GM12878 (cell line): ENCODE results near the gene COG7. TPM values are rescaled to one million over a fixed set of nuclear protein-coding genes. Genes with fewer than 3 reads are reported as not detected.

Experiments
- ELK1 ChIP-seq: IDR thresholded peaks from 2 replicates; pipeline ENCODE4 v1.6.1; 2012; ENCODE audit warnings: low read depth, low read length, improper control_type of control experiment
- ETV6 ChIP-seq, 2 experiments: fragments of 450-650 bp in 1 of 2; IDR thresholded peaks in 1 of 2; conservative IDR thresholded peaks in 1 of 2; 2 replicates each; pipeline ENCODE4 v1.6.1; 2014; ENCODE audit warnings: antibody characterized with exemption in 1 of 2, borderline replicate concordance in 1 of 2, low read depth in 1 of 2, mild to moderate bottlenecking in 1 of 2, moderate library complexity in 1 of 2
- EZH2 ChIP-seq: IDR thresholded peaks from 2 replicates; pipeline ENCODE4 v1.6.1; 2012; ENCODE audit warnings: low read depth, mild to moderate bottlenecking, control low read depth, inconsistent platforms, low read length, borderline replicate concordance; ENCODE audit not compliant: control insufficient read depth
- NFYA ChIP-seq: IDR thresholded peaks from 2 replicates; pipeline ENCODE4 v1.6.1; 2011; ENCODE audit warnings: low read depth, mild to moderate bottlenecking, low read length, improper control_type of control experiment, borderline replicate concordance
- PAX8 ChIP-seq: fragments of 450-650 bp; IDR thresholded peaks from 2 replicates; pipeline ENCODE4 v1.6.1; 2017; ENCODE audit warnings: mild to moderate bottlenecking, moderate library complexity
- PRDM15 ChIP-seq: fragments of 450-650 bp; formaldehyde crosslinking; IDR thresholded peaks from 2 replicates; pipeline ENCODE4 v1.4.0; 2020; ENCODE audit warnings: mild to moderate bottlenecking, moderate library complexity
- polyA plus RNA-seq, 11 experiments: library from polyadenylated mRNA; depleted of rRNA in 4 of 11; unstranded in 6 of 11; stranded (reverse) in 5 of 11; fragments of >200 nt; fragmentation: Nextera tagmentation in 4 of 11; fragmentation: Illumina TruSeq in 1 of 11; extraction: Ambion mirVana in 4 of 11; extraction: Trizol in 1 of 11; gene quantifications; 1 replicate in 1 of 11; 2 replicates in 10 of 11; pipeline versions ENCODE4 v1.2.1 to v1.2.3, GENCODE V29; 2011 to 2016; ENCODE audit warnings: inconsistent platforms in 2 of 11, missing spikeins in 2 of 11, low read depth in 1 of 11
- small RNA-seq: library from RNA; depleted of rRNA; stranded (forward); fragments of <200 nt; gene quantifications from one replicate; pipeline ENCODE3, GENCODE V24; 2014
- total RNA-seq, 4 experiments: library from RNA; depleted of rRNA in 3 of 4; stranded (reverse); fragments of >200 nt in 3 of 4; fragmentation: Illumina TruSeq in 1 of 4; extraction: Trizol in 1 of 4; gene quantifications; 2 replicates each; pipeline versions ENCODE4 v1.2.1 to v1.2.3, GENCODE V29; 2013 to 2021

COG7 gene
- total and polyA plus RNA-seq, 10 of the 15 experiments (the other 5 are each of a cell fraction or from before 2014, with no cell fraction given) = 2.9 to 24.0 (median 10.0) TPM

- TF ChIP-seq PAX8 (no peak), ETV6 (conservative IDR thresholded peaks at IDR 0.05 in 1 of 2, IDR thresholded peaks at IDR 0.05 in 1 of 2; ENCODE audit: borderline replicate concordance in 1 of 2, low read depth in 1 of 2) (no peak), PRDM15 (CRISPR knock-in tag) (no peak), NFYA (no peak), ELK1 (no peak), EZH2 (no peak)
Measured at GRCh38 chr16:23339787-23340186, 113.2 kb downstream of the COG7 start (continued).

Small RNA genes lying within 50 kb of the gene (small RNA-seq; reads per million reads assigned to genes)
- gene RF00072 = not detected

Other genes with a start within 250 kb of the COG7 start
Only the 7 nearest of the 8 such genes appear.
- 0.22 and 0.28 TPM in 2 replicates for gene SCNN1B, start 150.9 kb downstream of the COG7 start, total RNA-seq (2014; rRNA removed)
- 0.37 and 0.58 TPM in 2 replicates for gene SCNN1B, start 150.9 kb downstream of the COG7 start, total RNA-seq (2014; rRNA removed; fragmentation: Illumina TruSeq; extraction: Trizol)
- gene SCNN1B, start 150.9 kb downstream of the COG7 start, total RNA-seq (2021) = 0.49 and 0.80 TPM in 2 replicates
- 0.59 and 1.5 TPM in 2 replicates for gene SCNN1B, start 150.9 kb downstream of the COG7 start, polyA plus RNA-seq (2011; rRNA removed)
- gene SCNN1B, start 150.9 kb downstream of the COG7 start, polyA plus RNA-seq (2014; fragmentation: Illumina TruSeq; extraction: Trizol) = 0.10 and 0.69 TPM in 2 replicates
- gene SCNN1B, start 150.9 kb downstream of the COG7 start, polyA plus RNA-seq (2014; fragmentation: Nextera tagmentation; extraction: Ambion mirVana) = 1 to 10 TPM in 1 of 2 experiments, under 1 TPM in 1; 0.99 to 1.3 TPM
- 0.27 and 0.51 TPM in 2 replicates for gene SCNN1B, start 150.9 kb downstream of the COG7 start, polyA plus RNA-seq (2014; rRNA removed)
- gene SCNN1B, start 150.9 kb downstream of the COG7 start, polyA plus RNA-seq (2016; fragmentation: Nextera tagmentation; extraction: Ambion mirVana) = under 1 TPM; 0.44 to 0.82 TPM
- 57.9 and 62.0 TPM in 2 replicates for gene GGA2, start 57.3 kb upstream of the COG7 start, total RNA-seq (2014; rRNA removed)
- gene GGA2, start 57.3 kb upstream of the COG7 start, total RNA-seq (2014; rRNA removed; fragmentation: Illumina TruSeq; extraction: Trizol) = 56.8 and 56.9 TPM in 2 replicates
- gene GGA2, start 57.3 kb upstream of the COG7 start, total RNA-seq (2021) = 106 and 113 TPM in 2 replicates
- 105 and 145 TPM in 2 replicates for gene GGA2, start 57.3 kb upstream of the COG7 start, polyA plus RNA-seq (2011; rRNA removed)
- gene GGA2, start 57.3 kb upstream of the COG7 start, polyA plus RNA-seq (2014; fragmentation: Illumina TruSeq; extraction: Trizol) = 153 and 192 TPM in 2 replicates
- gene GGA2, start 57.3 kb upstream of the COG7 start, polyA plus RNA-seq (2014; fragmentation: Nextera tagmentation; extraction: Ambion mirVana) = 10 to 100 TPM; 14.1 to 21.5 TPM
- 75.1 and 77.2 TPM in 2 replicates for gene GGA2, start 57.3 kb upstream of the COG7 start, polyA plus RNA-seq (2014; rRNA removed)
- gene GGA2, start 57.3 kb upstream of the COG7 start, polyA plus RNA-seq (2016; fragmentation: Nextera tagmentation; extraction: Ambion mirVana) = 10 to 100 TPM; 96.0 to 97.1 TPM
- 38.0 and 39.0 TPM in 2 replicates for gene EARS2, start 104.2 kb upstream of the COG7 start, total RNA-seq (2014; rRNA removed)
- gene EARS2, start 104.2 kb upstream of the COG7 start, total RNA-seq (2014; rRNA removed; fragmentation: Illumina TruSeq; extraction: Trizol) = 36.7 TPM in 2 replicates
- gene EARS2, start 104.2 kb upstream of the COG7 start, total RNA-seq (2021) = 28.8 and 32.1 TPM in 2 replicates
- 63.0 and 65.9 TPM in 2 replicates for gene EARS2, start 104.2 kb upstream of the COG7 start, polyA plus RNA-seq (2011; rRNA removed)
- 41.3 and 47.9 TPM in 2 replicates for gene EARS2, start 104.2 kb upstream of the COG7 start, polyA plus RNA-seq (2014; fragmentation: Illumina TruSeq; extraction: Trizol)
- gene EARS2, start 104.2 kb upstream of the COG7 start, polyA plus RNA-seq (2014; fragmentation: Nextera tagmentation; extraction: Ambion mirVana) = 10 to 100 TPM; 12.9 to 27.0 TPM
- gene EARS2, start 104.2 kb upstream of the COG7 start, polyA plus RNA-seq (2014; rRNA removed) = 27.3 and 39.8 TPM in 2 replicates
- 10 to 100 TPM; 31.0 to 34.8 TPM for gene EARS2, start 104.2 kb upstream of the COG7 start, polyA plus RNA-seq (2016; fragmentation: Nextera tagmentation; extraction: Ambion mirVana)
- gene UBFD1, start 104.5 kb upstream of the COG7 start, total RNA-seq (2014; rRNA removed) = 31.3 and 38.3 TPM in 2 replicates
- 18.1 and 19.0 TPM in 2 replicates for gene UBFD1, start 104.5 kb upstream of the COG7 start, total RNA-seq (2014; rRNA removed; fragmentation: Illumina TruSeq; extraction: Trizol)
- 45.8 and 48.5 TPM in 2 replicates for gene UBFD1, start 104.5 kb upstream of the COG7 start, total RNA-seq (2021)
- gene UBFD1, start 104.5 kb upstream of the COG7 start, polyA plus RNA-seq (2011; rRNA removed) = 37.6 and 41.9 TPM in 2 replicates
- gene UBFD1, start 104.5 kb upstream of the COG7 start, polyA plus RNA-seq (2014; fragmentation: Illumina TruSeq; extraction: Trizol) = 23.4 and 23.7 TPM in 2 replicates
- gene UBFD1, start 104.5 kb upstream of the COG7 start, polyA plus RNA-seq (2014; fragmentation: Nextera tagmentation; extraction: Ambion mirVana) = 1 to 10 TPM; 7.3 to 7.9 TPM
- gene UBFD1, start 104.5 kb upstream of the COG7 start, polyA plus RNA-seq (2014; rRNA removed) = 31.1 and 40.7 TPM in 2 replicates
- gene UBFD1, start 104.5 kb upstream of the COG7 start, polyA plus RNA-seq (2016; fragmentation: Nextera tagmentation; extraction: Ambion mirVana) = 10 to 100 TPM; 33.2 to 38.6 TPM
- gene NDUFAB1, start 143.1 kb upstream of the COG7 start, total RNA-seq (2014; rRNA removed) = 258 and 271 TPM in 2 replicates
- gene NDUFAB1, start 143.1 kb upstream of the COG7 start, total RNA-seq (2014; rRNA removed; fragmentation: Illumina TruSeq; extraction: Trizol) = 115 and 123 TPM in 2 replicates
- 131 and 137 TPM in 2 replicates for gene NDUFAB1, start 143.1 kb upstream of the COG7 start, total RNA-seq (2021)
- gene NDUFAB1, start 143.1 kb upstream of the COG7 start, polyA plus RNA-seq (2011; rRNA removed) = 237 and 375 TPM in 2 replicates
- gene NDUFAB1, start 143.1 kb upstream of the COG7 start, polyA plus RNA-seq (2014; fragmentation: Illumina TruSeq; extraction: Trizol) = 64.1 and 79.9 TPM in 2 replicates
- 100 to 1,000 TPM in 1 of 2 experiments, 10 to 100 TPM in 1; 99.8 to 226 TPM for gene NDUFAB1, start 143.1 kb upstream of the COG7 start, polyA plus RNA-seq (2014; fragmentation: Nextera tagmentation; extraction: Ambion mirVana)
- 325 and 378 TPM in 2 replicates for gene NDUFAB1, start 143.1 kb upstream of the COG7 start, polyA plus RNA-seq (2014; rRNA removed)
- 100 to 1,000 TPM; 564 to 584 TPM for gene NDUFAB1, start 143.1 kb upstream of the COG7 start, polyA plus RNA-seq (2016; fragmentation: Nextera tagmentation; extraction: Ambion mirVana)
- gene PALB2, start 188.1 kb upstream of the COG7 start, total RNA-seq (2014; rRNA removed) = 15.8 and 18.0 TPM in 2 replicates
- gene PALB2, start 188.1 kb upstream of the COG7 start, total RNA-seq (2014; rRNA removed; fragmentation: Illumina TruSeq; extraction: Trizol) = 23.4 and 23.8 TPM in 2 replicates
- gene PALB2, start 188.1 kb upstream of the COG7 start, total RNA-seq (2021) = 17.1 and 17.3 TPM in 2 replicates
- 12.4 and 18.8 TPM in 2 replicates for gene PALB2, start 188.1 kb upstream of the COG7 start, polyA plus RNA-seq (2011; rRNA removed)
- 18.7 and 22.6 TPM in 2 replicates for gene PALB2, start 188.1 kb upstream of the COG7 start, polyA plus RNA-seq (2014; fragmentation: Illumina TruSeq; extraction: Trizol)
- gene PALB2, start 188.1 kb upstream of the COG7 start, polyA plus RNA-seq (2014; fragmentation: Nextera tagmentation; extraction: Ambion mirVana) = 10 to 100 TPM in 1 of 2 experiments, 1 to 10 TPM in 1; 9.2 to 15.1 TPM
- gene PALB2, start 188.1 kb upstream of the COG7 start, polyA plus RNA-seq (2014; rRNA removed) = 12.2 and 17.8 TPM in 2 replicates
- 10 to 100 TPM; 22.4 to 24.6 TPM for gene PALB2, start 188.1 kb upstream of the COG7 start, polyA plus RNA-seq (2016; fragmentation: Nextera tagmentation; extraction: Ambion mirVana)
- 49.1 and 61.9 TPM in 2 replicates for gene DCTN5, start 188.3 kb upstream of the COG7 start, total RNA-seq (2014; rRNA removed)
- gene DCTN5, start 188.3 kb upstream of the COG7 start, total RNA-seq (2014; rRNA removed; fragmentation: Illumina TruSeq; extraction: Trizol) = 66.6 and 69.3 TPM in 2 replicates
- 84.7 and 86.6 TPM in 2 replicates for gene DCTN5, start 188.3 kb upstream of the COG7 start, total RNA-seq (2021)
- gene DCTN5, start 188.3 kb upstream of the COG7 start, polyA plus RNA-seq (2011; rRNA removed) = 153 and 159 TPM in 2 replicates
- 97.1 and 108 TPM in 2 replicates for gene DCTN5, start 188.3 kb upstream of the COG7 start, polyA plus RNA-seq (2014; fragmentation: Illumina TruSeq; extraction: Trizol)
- gene DCTN5, start 188.3 kb upstream of the COG7 start, polyA plus RNA-seq (2014; fragmentation: Nextera tagmentation; extraction: Ambion mirVana) = 10 to 100 TPM; 69.2 to 72.5 TPM
- 66.4 and 76.2 TPM in 2 replicates for gene DCTN5, start 188.3 kb upstream of the COG7 start, polyA plus RNA-seq (2014; rRNA removed)
- gene DCTN5, start 188.3 kb upstream of the COG7 start, polyA plus RNA-seq (2016; fragmentation: Nextera tagmentation; extraction: Ambion mirVana) = 100 to 1,000 TPM; 123 to 126 TPM